Esophagus squamous epithelium (tissue), 5 donors: ENCODE results near the gene PAFAH2. TPM values are rescaled to one million over a fixed set of nuclear protein-coding genes. Genes with fewer than 3 reads are reported as not detected.

Source experiments
- DNase-seq: peaks from one replicate; lab custom pipeline; 2025; lab: John Stamatoyannopoulos, UW
- H3K27ac ChIP-seq, 4 donors: fragments of 200-600 bp; sonication (generic); one replicate each; pipeline ENCODE4 v1.5.1; 2016 to 2019; ENCODE audit warnings: mild to moderate bottlenecking in 1 of 4
- H3K27me3 ChIP-seq, 4 donors: fragments of 200-600 bp; sonication (generic); 1 replicate in 3 of 4; 2 replicates in 1 of 4; pipeline versions ENCODE4 v1.5.1 to v1.6.0; 2017 to 2021; ENCODE audit warnings: antibody characterized with exemption in 1 of 4
- H3K36me3 ChIP-seq, 3 donors: fragments of 200-600 bp; sonication (generic); one replicate each; pipeline ENCODE4 v1.5.1; 2016 to 2019
- H3K4me1 ChIP-seq, 3 donors: fragments of 200-600 bp; sonication (generic); one replicate each; pipeline ENCODE4 v1.5.1; 2017 to 2019
- H3K4me3 ChIP-seq, 4 donors: fragments of 200-600 bp; sonication (generic); 1 replicate in 3 of 4; 2 replicates in 1 of 4; pipeline ENCODE4 v1.5.1; 2016 to 2019; ENCODE audit warnings: mild to moderate bottlenecking in 2 of 4, moderate library complexity in 1 of 4
- H3K9me3 ChIP-seq, 3 donors: fragments of 200-600 bp; sonication (generic); one replicate each; pipeline ENCODE4 v1.5.1; 2016 to 2019
- POLR2A ChIP-seq, 4 donors: fragments of 450-650 bp; IDR thresholded peaks; one replicate each; pipeline ENCODE4 v1.6.1; 2017; ENCODE audit warnings: antibody characterized with exemption in 4 of 4, mild to moderate bottlenecking in 4 of 4, moderate library complexity in 3 of 4
- WGBS, 2 donors: methylation state at CpG; one replicate each; pipeline ENCODE4 v1.1.5; 2018; 5-methylcytosine and 5-hydroxymethylcytosine counted together
- intact Hi-C: fragments of 100-400 bp; cut with DNase I; formaldehyde crosslinking; loops from one replicate; pipeline ENCODE4 v1.15.0; 2022
- total RNA-seq, 4 donors: library from RNA; depleted of rRNA; stranded (reverse); fragments of >200 nt; gene quantifications; one replicate each; pipeline ENCODE4 v1.1.0, GENCODE V29; 2016
- TF ChIP-seq, protein P1 (sequence below), 6 experiments: fragments of 450-650 bp in 4 of 6; fragments of 200-600 bp in 2 of 6; sonication (generic) in 2 of 6; IDR thresholded peaks; one replicate each; pipeline ENCODE4 v1.5.1; 2016 to 2019; ENCODE audit warnings: antibody characterized with exemption in 6 of 6, mild to moderate bottlenecking in 4 of 6, moderate library complexity in 4 of 6
- donor health status: DM: yes; HTN: yes; CAD: no.

Gene PAFAH2
- total RNA-seq, 4 donors from 2014 or later = 8.3 to 17.2 (median 11.7) TPM

DNA sequence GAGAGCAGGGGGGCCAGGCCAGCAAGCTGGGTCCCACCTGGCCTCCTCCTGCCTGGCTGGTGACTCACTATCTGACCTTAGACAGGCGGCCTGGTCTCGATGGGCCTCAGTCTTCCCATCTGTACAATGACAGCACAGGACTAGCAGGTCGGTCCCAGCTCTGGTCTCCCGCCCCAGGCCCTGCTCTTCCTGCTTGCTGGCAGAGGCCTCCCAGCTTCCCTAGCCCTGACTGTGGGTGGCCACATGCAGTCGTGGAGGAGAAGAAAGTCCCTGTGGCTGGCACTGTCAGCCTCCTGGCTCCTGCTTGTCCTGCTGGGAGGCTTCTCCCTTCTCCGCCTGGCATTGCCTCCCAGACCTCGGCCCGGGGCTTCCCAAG lies 24.5 kb upstream of the PAFAH2 start:
- Histone ChIP-seq H3K9me3 (no peaks in the 10 kb centered on the region), H3K4me1 (peaks cover 0 to 12% (median 5%) of the 10 kb centered on the region in 3 donors), H3K27me3 (no peaks in the 10 kb centered on the region), H3K4me3 (no peak overlapping the region), H3K27ac (peak overlapping the region in 1 of 4 donors; percentile 7), H3K36me3 (no peaks in the 10 kb centered on the region)
- TF ChIP-seq, protein P1, sequence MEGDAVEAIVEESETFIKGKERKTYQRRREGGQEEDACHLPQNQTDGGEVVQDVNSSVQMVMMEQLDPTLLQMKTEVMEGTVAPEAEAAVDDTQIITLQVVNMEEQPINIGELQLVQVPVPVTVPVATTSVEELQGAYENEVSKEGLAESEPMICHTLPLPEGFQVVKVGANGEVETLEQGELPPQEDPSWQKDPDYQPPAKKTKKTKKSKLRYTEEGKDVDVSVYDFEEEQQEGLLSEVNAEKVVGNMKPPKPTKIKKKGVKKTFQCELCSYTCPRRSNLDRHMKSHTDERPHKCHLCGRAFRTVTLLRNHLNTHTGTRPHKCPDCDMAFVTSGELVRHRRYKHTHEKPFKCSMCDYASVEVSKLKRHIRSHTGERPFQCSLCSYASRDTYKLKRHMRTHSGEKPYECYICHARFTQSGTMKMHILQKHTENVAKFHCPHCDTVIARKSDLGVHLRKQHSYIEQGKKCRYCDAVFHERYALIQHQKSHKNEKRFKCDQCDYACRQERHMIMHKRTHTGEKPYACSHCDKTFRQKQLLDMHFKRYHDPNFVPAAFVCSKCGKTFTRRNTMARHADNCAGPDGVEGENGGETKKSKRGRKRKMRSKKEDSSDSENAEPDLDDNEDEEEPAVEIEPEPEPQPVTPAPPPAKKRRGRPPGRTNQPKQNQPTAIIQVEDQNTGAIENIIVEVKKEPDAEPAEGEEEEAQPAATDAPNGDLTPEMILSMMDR (IDR thresholded peaks at IDR 0.05) = no peak
- no peak for TF ChIP-seq POLR2A (IDR thresholded peaks at IDR 0.05)
- intact Hi-C loops = no loop called here
- no peak for DNase-seq
- 87% methylated on average over 3 of the region's 8 CpGs; no CpG with 5 or more reads in 1 of the 2 donors for WGBS, 2 donors

DNA sequence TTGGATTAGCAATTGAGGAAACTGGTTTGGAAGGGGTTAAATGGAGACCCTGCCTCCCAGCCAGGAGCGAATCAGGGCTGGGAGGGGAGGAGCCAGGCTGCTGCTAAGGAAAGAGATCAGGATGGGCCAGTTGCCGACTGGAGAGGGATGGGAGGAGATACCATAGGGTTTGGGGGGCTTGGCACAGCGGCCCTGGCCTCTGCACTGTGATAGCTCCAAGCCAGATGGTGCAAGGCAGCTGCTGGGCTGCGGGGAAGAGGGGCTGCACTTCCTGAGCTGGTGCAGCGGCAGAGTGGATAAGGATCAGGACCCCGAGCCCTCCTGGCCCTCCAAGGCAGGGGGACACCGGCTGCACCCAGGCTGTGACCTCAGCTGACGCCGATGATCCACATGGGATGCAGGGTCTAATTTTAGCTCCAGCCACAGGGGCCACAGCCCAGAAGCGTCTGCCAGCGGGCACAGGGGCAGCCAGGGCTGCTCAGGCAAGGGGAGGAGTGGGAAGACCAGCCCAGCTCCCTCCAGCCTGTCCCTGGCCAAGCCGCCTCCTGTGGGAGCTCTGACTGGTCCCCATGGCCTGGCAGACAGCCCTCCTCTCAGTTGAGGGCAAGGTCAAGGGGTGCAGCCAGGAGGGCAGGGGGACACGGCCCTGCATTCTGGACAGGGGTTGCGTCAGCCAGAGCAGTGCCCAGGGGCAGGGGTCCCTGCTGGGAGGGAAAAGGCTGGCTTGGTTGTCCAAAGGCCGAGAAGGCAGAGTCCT lies 24.0 kb upstream of the PAFAH2 start, which contains the start of gene EXTL1:
Gene EXTL1 (plus strand): TSS at position 129 of the 757 bp plus-strand sequence. CDS start 872 bp downstream, outside the sequence.
- TF ChIP-seq, protein P1 (IDR thresholded peaks at IDR 0.05) = no peak
- Histone ChIP-seq H3K27me3 (no peaks in the 10 kb centered on the region), H3K4me3 (peak within 1 kb of the TSS in 2 of 4 donors; percentile 4 to 45), H3K9me3 (no peaks in the 10 kb centered on the region), H3K27ac (peak within 1 kb of the TSS in 1 of 4 donors; percentile 7), H3K36me3 (no peaks in the 10 kb centered on the region), H3K4me1 (peaks cover 0 to 12% (median 5%) of the 10 kb centered on the region in 3 donors)
- no peak for DNase-seq
- WGBS, 2 donors = 38 to 44% methylated on average over 7 of the region's 15 CpGs
- intact Hi-C loops = no loop called here

DNA sequence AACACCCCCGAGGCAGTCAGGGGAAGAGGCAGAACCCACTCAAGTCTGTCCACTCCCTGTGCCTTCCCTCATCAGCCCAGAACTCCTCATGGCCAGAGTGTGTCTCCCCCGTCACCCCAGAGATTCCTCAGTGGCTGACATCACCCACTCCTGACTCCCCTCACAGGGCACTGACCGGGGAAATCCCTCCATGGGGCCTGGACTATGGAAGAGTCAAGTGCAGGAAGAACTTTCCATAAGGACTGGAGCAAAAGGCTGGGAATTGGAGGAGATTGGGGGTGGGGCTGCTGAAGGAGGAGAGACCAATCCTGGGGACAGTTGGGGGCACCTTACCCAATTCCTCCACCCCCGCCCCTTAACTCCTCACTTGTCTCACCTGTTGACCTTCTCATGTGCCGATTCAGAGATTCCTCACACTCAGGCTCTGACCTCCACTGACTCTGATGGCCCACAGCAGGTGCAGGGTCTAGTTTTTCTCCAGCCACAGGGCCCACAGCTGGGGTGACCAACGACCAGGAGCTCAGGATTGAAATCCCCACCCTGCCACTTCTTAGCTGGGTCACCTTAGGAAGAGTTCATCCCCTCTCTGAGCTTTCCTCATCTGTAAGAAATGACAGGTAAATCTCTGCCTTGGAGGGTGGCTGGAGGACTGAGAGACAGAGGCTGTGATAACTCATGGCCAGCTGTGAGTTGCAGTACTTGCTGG lies 23.2 kb upstream of the PAFAH2 start:
- Histone ChIP-seq H3K27ac (no peak overlapping the region), H3K9me3 (no peaks in the 10 kb centered on the region), H3K4me3 (peak overlapping the region in 1 of 4 donors; percentile 4)

DNA sequence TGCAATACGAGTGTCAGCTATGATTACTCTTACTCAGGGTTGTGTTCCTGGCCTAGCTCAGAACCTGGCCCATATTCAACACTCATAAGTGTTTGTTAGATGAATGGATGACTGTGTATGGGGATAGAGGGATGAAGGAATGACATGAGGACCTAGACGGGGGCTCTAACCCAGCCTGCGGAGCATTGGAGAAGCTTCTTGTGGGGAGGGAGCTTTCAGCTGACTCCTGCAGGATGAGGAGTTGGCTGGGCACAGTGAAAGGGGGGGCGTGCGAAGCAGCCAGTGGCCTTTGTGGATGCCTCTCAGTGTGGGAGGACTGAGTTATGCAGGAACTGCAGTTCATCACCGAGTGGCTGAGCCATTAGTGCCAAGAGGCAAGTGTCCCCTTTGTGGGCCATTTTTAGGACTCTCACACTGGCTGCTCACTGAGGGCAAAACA lies 22.5 kb upstream of the PAFAH2 start:
- no peak overlapping the region for H3K4me3 ChIP-seq
- no peak overlapping the region for H3K27ac ChIP-seq
- H3K36me3 ChIP-seq = no peaks in the 10 kb centered on the region
- TF ChIP-seq, protein P1 (IDR thresholded peaks at IDR 0.05) = no peak
- no peak for TF ChIP-seq POLR2A (IDR thresholded peaks at IDR 0.05)
- no peaks in the 10 kb centered on the region for H3K27me3 ChIP-seq
- intact Hi-C loops = no loop called here
- DNase-seq = no peak
- 63 to 82% methylated on average over 4 to 6 of the region's 6 CpGs for WGBS, 2 donors
- peaks cover 4 to 12% (median 9%) of the 10 kb centered on the region in 3 donors for H3K4me1 ChIP-seq
- no peaks in the 10 kb centered on the region for H3K9me3 ChIP-seq

More for the DNA sequence above, 23.2 kb upstream of the PAFAH2 start:
- DNase-seq = no peak
- TF ChIP-seq POLR2A (IDR thresholded peaks at IDR 0.05) = no peak
- H3K27me3 ChIP-seq = no peaks in the 10 kb centered on the region
- intact Hi-C loops = no loop called here
- peaks cover 0 to 12% (median 5%) of the 10 kb centered on the region in 3 donors for H3K4me1 ChIP-seq
- H3K36me3 ChIP-seq = no peaks in the 10 kb centered on the region
- WGBS, 2 donors = 62 to 92% methylated on average over 2 to 3 of the region's 6 CpGs

DNA sequence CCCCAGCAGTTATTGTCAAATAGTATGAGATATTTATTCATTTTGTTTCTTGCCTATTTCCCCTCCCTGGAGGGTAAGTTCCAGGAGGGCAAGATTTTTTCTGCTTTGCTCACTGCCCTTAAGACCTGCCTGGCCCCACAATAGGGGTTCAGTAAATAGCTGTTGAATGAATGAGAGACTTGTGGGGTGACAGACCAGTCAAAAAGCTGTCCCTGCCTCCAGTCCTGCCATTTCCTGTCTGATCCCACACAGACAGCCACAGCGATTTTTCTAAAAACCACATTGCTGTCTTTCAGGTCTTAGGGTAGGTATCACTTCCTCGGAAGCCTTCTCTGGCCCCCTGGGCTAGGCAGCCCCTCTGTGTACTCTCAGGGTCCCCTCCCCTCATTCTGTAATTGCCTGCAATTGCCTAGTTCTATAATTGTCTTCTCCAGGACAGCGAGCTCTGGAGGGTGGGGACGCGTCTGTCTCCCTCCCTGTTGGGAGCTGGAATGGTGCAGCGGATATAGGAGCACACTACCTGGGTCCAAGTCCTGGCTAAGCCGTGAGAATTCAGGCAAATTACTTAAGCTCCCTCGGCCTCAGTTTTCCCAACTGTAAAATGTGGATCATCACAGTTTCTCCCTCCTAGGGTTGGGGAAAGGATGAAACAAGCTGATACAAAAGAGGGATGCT lies 21.9 kb upstream of the PAFAH2 start:
- no peaks in the 10 kb centered on the region for H3K36me3 ChIP-seq
- H3K4me3 ChIP-seq = no peak overlapping the region
- 71 to 83% methylated on average over 8 of the region's 8 CpGs for WGBS, 2 donors
- DNase-seq = no peak
- H3K4me1 ChIP-seq = peaks cover 8 to 15% (median 12%) of the 10 kb centered on the region in 3 donors
- intact Hi-C loops = no loop called here
- no peak overlapping the region for H3K27ac ChIP-seq
- no peaks in the 10 kb centered on the region for H3K27me3 ChIP-seq
- H3K9me3 ChIP-seq = no peaks in the 10 kb centered on the region
- TF ChIP-seq, protein P1 (IDR thresholded peaks at IDR 0.05) = no peak
- TF ChIP-seq POLR2A (IDR thresholded peaks at IDR 0.05) = no peak
